Lung (tissue), 12 donors: ENCODE data around the gene CORO1C. TPM values are rescaled to one million over a fixed set of nuclear protein-coding genes. Genes with fewer than 3 reads are reported as not detected.

Source experiments
- ATAC-seq: fragments of 200-7000 bp; cut with Tn5 transposase; one replicate; pipeline ENCODE4 v1.9.1; 2020; ENCODE audit warnings: moderate number of reproducible peaks; ENCODE audit not compliant: insufficient read depth, low FRiP score
- DNase-seq, 3 donors: peaks; one replicate each; pipeline ENCODE4 v3.0.0-alpha.2; 2013 to 2017
- H3K27ac ChIP-seq, 2 donors: one replicate each; pipeline ENCODE4 v1.5.1; 2013; ENCODE audit warnings: mild to moderate bottlenecking in 2 of 2, moderate library complexity in 2 of 2, control low read depth in 1 of 2, inconsistent platforms in 1 of 2, low read depth in 1 of 2, low read length in 1 of 2
- H3K27me3 ChIP-seq, 3 donors: one replicate each; pipeline ENCODE4 v1.5.1; 2013; ENCODE audit warnings: low read length in 2 of 3; ENCODE audit not compliant: control insufficient read depth in 3 of 3, insufficient read depth in 3 of 3
- H3K36me3 ChIP-seq, 4 donors: one replicate each; pipeline ENCODE4 v1.5.1; 2013; ENCODE audit warnings: low read length in 4 of 4, mild to moderate bottlenecking in 1 of 4, moderate library complexity in 1 of 4; ENCODE audit not compliant: control insufficient read depth in 4 of 4, insufficient read depth in 4 of 4
- H3K4me1 ChIP-seq, 5 donors: one replicate each; pipeline ENCODE4 v1.5.1; 2013; ENCODE audit warnings: low read length in 5 of 5, mild to moderate bottlenecking in 2 of 5, moderate library complexity in 1 of 5; ENCODE audit not compliant: control insufficient read depth in 5 of 5, insufficient read depth in 5 of 5
- H3K4me3 ChIP-seq: one replicate; pipeline ENCODE4 v1.5.1; 2013; ENCODE audit warnings: mild to moderate bottlenecking, control low read depth, moderate library complexity
- H3K9ac ChIP-seq, 2 donors: one replicate each; pipeline ENCODE4 v1.5.1; 2013; ENCODE audit warnings: low read length in 2 of 2, control low read depth in 1 of 2; ENCODE audit not compliant: insufficient read depth in 1 of 2
- H3K9me3 ChIP-seq, 4 donors: one replicate each; pipeline ENCODE4 v1.5.1; 2013; ENCODE audit warnings: low read length in 3 of 4, mild to moderate bottlenecking in 1 of 4, moderate library complexity in 1 of 4; ENCODE audit not compliant: control insufficient read depth in 4 of 4, insufficient read depth in 3 of 4
- WGBS, 2 donors: extraction: QIAGEN DNeasy Blood & Tissue Kit; methylation state at CpG; one replicate each; pipeline ENCODE4 v1.1.7; 2013; 5-methylcytosine and 5-hydroxymethylcytosine counted together
- polyA plus RNA-seq, 2 donors: library from polyadenylated mRNA; stranded (reverse); fragments of 200-250 nt; gene quantifications; one replicate each; pipeline ENCODE4 v1.2.1, GENCODE V29; 2013
- total RNA-seq, 2 donors: library from RNA; depleted of rRNA in 1 of 2; stranded (reverse); fragments of >200 nt in 1 of 2; gene quantifications; one replicate each; pipeline ENCODE4 v1.2.1, GENCODE V29; 2014 to 2021
- TF ChIP-seq, protein P1 (sequence below): IDR thresholded peaks from 2 replicates; pipeline ENCODE4 v1.5.1; 2012; ENCODE audit warnings: mild to moderate bottlenecking; ENCODE audit errors: control extremely low read depth, extremely low read depth
- donor health status: control.
- donor health status: control.
- donor health status: Bipolar disorder and iron deficiency.
- donor health status: healthy.
- donor health status: DM: yes; HTN: yes; CAD: no.

CORO1C gene
- total and polyA plus RNA-seq, 4 donors = 36.4 to 227 (median 105) TPM

- Histone ChIP-seq H3K4me3 (no peak overlapping the region), H3K27ac (no peak overlapping the region), H3K27me3 (no peaks in the 10 kb centered on the region), H3K9me3 (no peaks in the 10 kb centered on the region), H3K9ac (no peak overlapping the region), H3K36me3 (no peaks in the 10 kb centered on the region), H3K4me1 (no peaks in the 10 kb centered on the region)
- DNase-seq (no peak), ATAC-seq (no peak)
- WGBS, 2 donors = 86 to 89% methylated on average over 2 of the region's 2 CpGs
- TF ChIP-seq, protein P1, sequence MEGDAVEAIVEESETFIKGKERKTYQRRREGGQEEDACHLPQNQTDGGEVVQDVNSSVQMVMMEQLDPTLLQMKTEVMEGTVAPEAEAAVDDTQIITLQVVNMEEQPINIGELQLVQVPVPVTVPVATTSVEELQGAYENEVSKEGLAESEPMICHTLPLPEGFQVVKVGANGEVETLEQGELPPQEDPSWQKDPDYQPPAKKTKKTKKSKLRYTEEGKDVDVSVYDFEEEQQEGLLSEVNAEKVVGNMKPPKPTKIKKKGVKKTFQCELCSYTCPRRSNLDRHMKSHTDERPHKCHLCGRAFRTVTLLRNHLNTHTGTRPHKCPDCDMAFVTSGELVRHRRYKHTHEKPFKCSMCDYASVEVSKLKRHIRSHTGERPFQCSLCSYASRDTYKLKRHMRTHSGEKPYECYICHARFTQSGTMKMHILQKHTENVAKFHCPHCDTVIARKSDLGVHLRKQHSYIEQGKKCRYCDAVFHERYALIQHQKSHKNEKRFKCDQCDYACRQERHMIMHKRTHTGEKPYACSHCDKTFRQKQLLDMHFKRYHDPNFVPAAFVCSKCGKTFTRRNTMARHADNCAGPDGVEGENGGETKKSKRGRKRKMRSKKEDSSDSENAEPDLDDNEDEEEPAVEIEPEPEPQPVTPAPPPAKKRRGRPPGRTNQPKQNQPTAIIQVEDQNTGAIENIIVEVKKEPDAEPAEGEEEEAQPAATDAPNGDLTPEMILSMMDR = no peak
These were observed 26.5 kb upstream of the CORO1C start for GRCh38 chr12:108757856-108758255.

DNA sequence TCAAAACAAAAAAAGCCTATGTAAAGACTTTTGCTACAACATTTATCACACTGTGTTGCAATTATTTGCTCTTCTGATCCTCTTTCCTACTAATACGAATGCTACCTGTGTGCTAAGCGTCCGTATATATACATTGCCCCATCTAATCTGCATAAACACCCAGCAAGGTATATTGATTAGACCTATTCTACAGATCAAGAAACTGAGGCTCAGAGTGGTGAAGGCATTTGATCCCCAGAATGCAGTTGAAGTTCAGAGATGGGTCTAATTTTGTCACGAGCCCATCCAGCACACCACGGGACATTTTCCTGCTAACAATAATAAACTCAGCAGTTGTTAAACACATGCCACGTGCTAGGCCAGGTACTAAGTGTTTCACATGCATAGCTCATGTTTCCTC, 25.1 kb upstream of the CORO1C start:
- H3K36me3 ChIP-seq = no peaks in the 10 kb centered on the region
- WGBS, 2 donors = 93 to 95% methylated on average over 6 of the region's 6 CpGs
- H3K4me1 ChIP-seq = peaks cover 0 to 6% (median 0%) of the 10 kb centered on the region in 5 donors
- TF ChIP-seq, protein P1 = no peak
- no peak overlapping the region for H3K9ac ChIP-seq
- DNase-seq = no peak
- no peak overlapping the region for H3K4me3 ChIP-seq
- no peak overlapping the region for H3K27ac ChIP-seq
- no peaks in the 10 kb centered on the region for H3K27me3 ChIP-seq
- no peak for ATAC-seq
- no peaks in the 10 kb centered on the region for H3K9me3 ChIP-seq

- Histone ChIP-seq H3K36me3 (no peaks in the 10 kb centered on the region), H3K4me1 (peaks cover 0 to 6% (median 0%) of the 10 kb centered on the region in 5 donors), H3K4me3 (no peak overlapping the region), H3K27me3 (no peaks in the 10 kb centered on the region), H3K9me3 (no peaks in the 10 kb centered on the region), H3K27ac (no peak overlapping the region), H3K9ac (no peak overlapping the region)
- ATAC-seq (no peak), DNase-seq (no peak)
- 95 to 96% methylated on average over 2 of the region's 2 CpGs for WGBS, 2 donors
- TF ChIP-seq, protein P1 = no peak
These were observed 24.2 kb upstream of the CORO1C start for GRCh38 chr12:108755481-108755880.

GRCh38 chr12:108753976-108754375, 22.7 kb upstream of the CORO1C start:
- DNase-seq (no peak), ATAC-seq (no peak)

More at GRCh38 chr12:108753976-108754375, 22.7 kb upstream of the CORO1C start:
- WGBS, 2 donors = 88 to 90% methylated on average over 6 of the region's 6 CpGs
- TF ChIP-seq, protein P1 = no peak
- Histone ChIP-seq H3K9me3 (no peaks in the 10 kb centered on the region), H3K27me3 (no peaks in the 10 kb centered on the region), H3K4me1 (peaks cover 0 to 6% (median 0%) of the 10 kb centered on the region in 5 donors), H3K9ac (no peak overlapping the region), H3K36me3 (no peaks in the 10 kb centered on the region), H3K4me3 (no peak overlapping the region), H3K27ac (no peak overlapping the region)
